Measurements from ENCODE around the gene ZNF362. TPM values are rescaled to one million over a fixed set of nuclear protein-coding genes. Genes with fewer than 3 reads are reported as not detected.
A peak's percentile ranks its signal among the peaks of the same experiment; 100 is the strongest.

The ZNF362 gene
- total and polyA plus RNA-seq, 2 of the 13 experiments (the other 11 are each of a cell fraction or from before 2014, with no cell fraction given): 8.3 to 14.2 TPM

DNA sequence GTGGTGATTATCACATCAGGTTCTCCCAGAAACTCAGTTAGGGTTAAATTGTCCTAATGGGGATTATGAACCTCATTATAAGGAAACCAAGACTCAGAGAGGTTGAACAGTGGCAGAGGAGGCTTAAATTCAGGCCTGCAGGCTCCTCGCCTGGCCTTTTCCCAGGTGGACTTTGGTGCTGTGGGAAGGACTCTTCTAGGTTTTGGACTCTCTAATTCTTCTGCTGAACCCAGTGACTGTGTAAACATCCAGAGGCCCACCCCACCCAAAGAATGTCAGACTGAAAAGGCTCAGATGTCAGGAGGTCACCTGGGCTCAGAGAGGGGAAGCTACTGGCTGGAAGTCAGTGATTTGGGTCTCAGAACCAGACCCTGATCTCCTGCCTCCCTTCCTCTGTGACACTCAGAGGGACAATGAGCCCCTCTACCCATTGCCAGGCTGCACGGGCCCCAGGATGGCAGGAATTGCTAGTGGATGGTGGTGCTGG lies 2.5 kb downstream of the ZNF362 start (continued):
- TF ChIP-seq, protein P1, sequence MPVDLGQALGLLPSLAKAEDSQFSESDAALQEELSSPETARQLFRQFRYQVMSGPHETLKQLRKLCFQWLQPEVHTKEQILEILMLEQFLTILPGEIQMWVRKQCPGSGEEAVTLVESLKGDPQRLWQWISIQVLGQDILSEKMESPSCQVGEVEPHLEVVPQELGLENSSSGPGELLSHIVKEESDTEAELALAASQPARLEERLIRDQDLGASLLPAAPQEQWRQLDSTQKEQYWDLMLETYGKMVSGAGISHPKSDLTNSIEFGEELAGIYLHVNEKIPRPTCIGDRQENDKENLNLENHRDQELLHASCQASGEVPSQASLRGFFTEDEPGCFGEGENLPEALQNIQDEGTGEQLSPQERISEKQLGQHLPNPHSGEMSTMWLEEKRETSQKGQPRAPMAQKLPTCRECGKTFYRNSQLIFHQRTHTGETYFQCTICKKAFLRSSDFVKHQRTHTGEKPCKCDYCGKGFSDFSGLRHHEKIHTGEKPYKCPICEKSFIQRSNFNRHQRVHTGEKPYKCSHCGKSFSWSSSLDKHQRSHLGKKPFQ (CRISPR knock-in tag; IDR thresholded peaks at IDR 0.05; ENCODE audit: insufficient replicate concordance): no peak
- TF ChIP-seq ZNF24 (IDR thresholded peaks at IDR 0.05): no peak
- TF ChIP-seq, protein P2, sequence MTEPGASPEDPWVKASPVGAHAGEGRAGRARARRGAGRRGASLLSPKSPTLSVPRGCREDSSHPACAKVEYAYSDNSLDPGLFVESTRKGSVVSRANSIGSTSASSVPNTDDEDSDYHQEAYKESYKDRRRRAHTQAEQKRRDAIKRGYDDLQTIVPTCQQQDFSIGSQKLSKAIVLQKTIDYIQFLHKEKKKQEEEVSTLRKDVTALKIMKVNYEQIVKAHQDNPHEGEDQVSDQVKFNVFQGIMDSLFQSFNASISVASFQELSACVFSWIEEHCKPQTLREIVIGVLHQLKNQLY (CRISPR knock-in tag; IDR thresholded peaks at IDR 0.05): no peak
- TF ChIP-seq ZNF75D (CRISPR knock-in tag; IDR thresholded peaks at IDR 0.05; ENCODE audit: borderline replicate concordance): no peak
- TF ChIP-seq, protein P3, sequence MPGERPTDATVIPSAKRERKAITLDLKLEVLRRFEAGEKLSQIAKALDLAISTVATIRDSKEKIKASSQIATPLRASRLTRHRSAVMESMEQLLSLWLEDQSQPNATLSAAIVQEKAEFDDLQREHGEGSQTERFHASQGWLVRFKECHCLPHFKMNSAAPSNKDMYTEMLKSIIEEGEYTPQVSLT (CRISPR knock-in tag; IDR thresholded peaks at IDR 0.05; ENCODE audit: borderline replicate concordance, low read depth): no peak
- TF ChIP-seq RBM39 (IDR thresholded peaks at IDR 0.05; ENCODE audit: low read depth, low read length, poor library complexity, severe bottlenecking): no peak
- TF ChIP-seq ZNF891 (CRISPR knock-in tag; IDR thresholded peaks at IDR 0.05): no peak
- TF ChIP-seq, protein P4, sequence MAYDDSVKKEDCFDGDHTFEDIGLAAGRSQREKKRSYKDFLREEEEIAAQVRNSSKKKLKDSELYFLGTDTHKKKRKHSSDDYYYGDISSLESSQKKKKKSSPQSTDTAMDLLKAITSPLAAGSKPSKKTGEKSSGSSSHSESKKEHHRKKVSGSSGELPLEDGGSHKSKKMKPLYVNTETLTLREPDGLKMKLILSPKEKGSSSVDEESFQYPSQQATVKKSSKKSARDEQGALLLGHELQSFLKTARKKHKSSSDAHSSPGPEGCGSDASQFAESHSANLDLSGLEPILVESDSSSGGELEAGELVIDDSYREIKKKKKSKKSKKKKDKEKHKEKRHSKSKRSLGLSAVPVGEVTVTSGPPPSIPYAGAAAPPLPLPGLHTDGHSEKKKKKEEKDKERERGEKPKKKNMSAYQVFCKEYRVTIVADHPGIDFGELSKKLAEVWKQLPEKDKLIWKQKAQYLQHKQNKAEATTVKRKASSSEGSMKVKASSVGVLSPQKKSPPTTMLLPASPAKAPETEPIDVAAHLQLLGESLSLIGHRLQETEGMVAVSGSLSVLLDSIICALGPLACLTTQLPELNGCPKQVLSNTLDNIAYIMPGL (CRISPR knock-in tag; IDR thresholded peaks at IDR 0.05; ENCODE audit: borderline replicate concordance in 1 of 2, low read depth in 1 of 2): peak in 1 of 2 experiments; percentile 23; a peak in 1 of 4 replicates
- no peak for TF ChIP-seq FOXA1 (IDR thresholded peaks at IDR 0.05)
- peak; percentile 93 for TF ChIP-seq FOXA1 (CRISPR knock-in tag; IDR thresholded peaks at IDR 0.05)
- TF ChIP-seq ZFP36L2 (CRISPR knock-in tag; IDR thresholded peaks at IDR 0.05): no peak
- TF ChIP-seq, protein P5, sequence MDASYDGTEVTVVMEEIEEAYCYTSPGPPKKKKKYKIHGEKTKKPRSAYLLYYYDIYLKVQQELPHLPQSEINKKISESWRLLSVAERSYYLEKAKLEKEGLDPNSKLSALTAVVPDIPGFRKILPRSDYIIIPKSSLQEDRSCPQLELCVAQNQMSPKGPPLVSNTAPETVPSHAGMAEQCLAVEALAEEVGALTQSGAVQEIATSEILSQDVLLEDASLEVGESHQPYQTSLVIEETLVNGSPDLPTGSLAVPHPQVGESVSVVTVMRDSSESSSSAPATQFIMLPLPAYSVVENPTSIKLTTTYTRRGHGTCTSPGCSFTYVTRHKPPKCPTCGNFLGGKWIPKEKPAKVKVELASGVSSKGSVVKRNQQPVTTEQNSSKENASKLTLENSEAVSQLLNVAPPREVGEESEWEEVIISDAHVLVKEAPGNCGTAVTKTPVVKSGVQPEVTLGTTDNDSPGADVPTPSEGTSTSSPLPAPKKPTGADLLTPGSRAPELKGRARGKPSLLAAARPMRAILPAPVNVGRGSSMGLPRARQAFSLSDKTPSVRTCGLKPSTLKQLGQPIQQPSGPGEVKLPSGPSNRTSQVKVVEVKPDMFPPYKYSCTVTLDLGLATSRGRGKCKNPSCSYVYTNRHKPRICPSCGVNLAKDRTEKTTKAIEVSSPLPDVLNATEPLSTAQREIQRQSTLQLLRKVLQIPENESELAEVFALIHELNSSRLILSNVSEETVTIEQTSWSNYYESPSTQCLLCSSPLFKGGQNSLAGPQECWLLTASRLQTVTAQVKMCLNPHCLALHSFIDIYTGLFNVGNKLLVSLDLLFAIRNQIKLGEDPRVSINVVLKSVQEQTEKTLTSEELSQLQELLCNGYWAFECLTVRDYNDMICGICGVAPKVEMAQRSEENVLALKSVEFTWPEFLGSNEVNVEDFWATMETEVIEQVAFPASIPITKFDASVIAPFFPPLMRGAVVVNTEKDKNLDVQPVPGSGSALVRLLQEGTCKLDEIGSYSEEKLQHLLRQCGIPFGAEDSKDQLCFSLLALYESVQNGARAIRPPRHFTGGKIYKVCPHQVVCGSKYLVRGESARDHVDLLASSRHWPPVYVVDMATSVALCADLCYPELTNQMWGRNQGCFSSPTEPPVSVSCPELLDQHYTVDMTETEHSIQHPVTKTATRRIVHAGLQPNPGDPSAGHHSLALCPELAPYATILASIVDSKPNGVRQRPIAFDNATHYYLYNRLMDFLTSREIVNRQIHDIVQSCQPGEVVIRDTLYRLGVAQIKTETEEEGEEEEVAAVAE (CRISPR knock-in tag; IDR thresholded peaks at IDR 0.05; ENCODE audit: borderline replicate concordance): no peak
- TF ChIP-seq U2AF2 (IDR thresholded peaks at IDR 0.05; ENCODE audit: low read depth, low read length): no peak
- TF ChIP-seq ZNF441 (CRISPR knock-in tag; IDR thresholded peaks at IDR 0.05; ENCODE audit: borderline replicate concordance): no peak
- no peak for TF ChIP-seq ZNF430 (CRISPR knock-in tag; IDR thresholded peaks at IDR 0.05)
- peak; percentile 81 for TF ChIP-seq ZEB1 (IDR thresholded peaks at IDR 0.05; ENCODE audit: insufficient replicate concordance, low read depth)
- TF ChIP-seq ZNF232 (CRISPR knock-in tag; IDR thresholded peaks at IDR 0.05; ENCODE audit: borderline replicate concordance): no peak; the same call in 1 of the 2 replicates
- TF ChIP-seq BRD4 (CRISPR knock-in tag; IDR thresholded peaks at IDR 0.05): no peak
- 0 out of 2 replicates have a peak, but pooled peaks have one; percentile 76 for TF ChIP-seq ZNF136 (CRISPR knock-in tag; IDR thresholded peaks at IDR 0.05; ENCODE audit: low read depth)
- TF ChIP-seq, protein P6, sequence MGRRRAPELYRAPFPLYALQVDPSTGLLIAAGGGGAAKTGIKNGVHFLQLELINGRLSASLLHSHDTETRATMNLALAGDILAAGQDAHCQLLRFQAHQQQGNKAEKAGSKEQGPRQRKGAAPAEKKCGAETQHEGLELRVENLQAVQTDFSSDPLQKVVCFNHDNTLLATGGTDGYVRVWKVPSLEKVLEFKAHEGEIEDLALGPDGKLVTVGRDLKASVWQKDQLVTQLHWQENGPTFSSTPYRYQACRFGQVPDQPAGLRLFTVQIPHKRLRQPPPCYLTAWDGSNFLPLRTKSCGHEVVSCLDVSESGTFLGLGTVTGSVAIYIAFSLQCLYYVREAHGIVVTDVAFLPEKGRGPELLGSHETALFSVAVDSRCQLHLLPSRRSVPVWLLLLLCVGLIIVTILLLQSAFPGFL (CRISPR knock-in tag; IDR thresholded peaks at IDR 0.05): no peak

Data from HepG2 (cell line).